H1 (cell line): ENCODE data around the gene CD59. TPM values are rescaled to one million over a fixed set of nuclear protein-coding genes. Genes with fewer than 3 reads are reported as not detected.

ENCODE experiments used
- CTCF ChIA-PET: fragments of 300-600 bp; sonication (Branson Sonifier 250); formaldehyde crosslinking; loops from one replicate; lab custom pipeline; 2021; ENCODE audit not compliant: partially characterized antibody; lab: Charles Lee
- POLR2A ChIA-PET: fragments of 300-600 bp; sonication (Branson Sonifier 250); formaldehyde crosslinking; loops from one replicate; lab custom pipeline; 2021; ENCODE audit warnings: inconsistent platforms; ENCODE audit not compliant: partially characterized antibody; lab: Charles Lee
- DNase-seq, 2 experiments: peaks; one replicate each; pipeline versions ENCODE4 v3.0.0 to v3.0.0-alpha.2; 2010 to 2022; ENCODE audit warnings: low spot score in 2 of 2, low read depth in 1 of 2, mixed read lengths in 1 of 2
- FAIRE-seq: peaks from 2 replicates; lab custom pipeline; 2011; peaks lifted over from hg19 to GRCh38; lab: Jason Lieb, UNC
- H2AFZ ChIP-seq: 2 replicates; pipeline ENCODE4 v1.8.1; 2012; ENCODE audit warnings: low read length, inconsistent platforms
- H2AK5ac ChIP-seq: 2 replicates; pipeline ENCODE4 v1.6.1; 2013; ENCODE audit warnings: low read depth, low read length
- H2BK120ac ChIP-seq: replicated peaks from 2 replicates; pipeline ENCODE3; 2013; ENCODE audit warnings: low read depth, low read length, inconsistent platforms
- H2BK12ac ChIP-seq: 2 replicates; pipeline ENCODE4 v1.6.1; 2013; ENCODE audit warnings: low read depth, low read length
- H2BK15ac ChIP-seq: 2 replicates; pipeline ENCODE4 v1.6.1; 2013; ENCODE audit warnings: low read length
- H2BK20ac ChIP-seq: 2 replicates; pipeline ENCODE4 v1.6.1; 2013; ENCODE audit warnings: low read length
- H2BK5ac ChIP-seq: 2 replicates; pipeline ENCODE4 v1.6.1; 2013; ENCODE audit warnings: low read depth, low read length
- H3K14ac ChIP-seq: 2 replicates; pipeline ENCODE4 v1.6.1; 2013; ENCODE audit warnings: inconsistent platforms; ENCODE audit not compliant: insufficient read length
- H3K18ac ChIP-seq: 2 replicates; pipeline ENCODE4 v1.6.1; 2013; ENCODE audit warnings: low read length; ENCODE audit errors: extremely low read depth
- H3K23ac ChIP-seq: 2 replicates; pipeline ENCODE4 v1.6.1; 2013; ENCODE audit warnings: inconsistent platforms; ENCODE audit not compliant: insufficient read length
- H3K23me2 ChIP-seq: 2 replicates; pipeline ENCODE4 v1.6.1; 2013; ENCODE audit warnings: low read depth, low read length
- H3K27ac ChIP-seq: 2 replicates; pipeline ENCODE4 v1.6.1; 2011; ENCODE audit warnings: low read depth, low read length, inconsistent platforms
- H3K27me3 ChIP-seq, 4 experiments: replicated peaks in 1 of 4; 1 replicate in 1 of 4; 2 replicates in 3 of 4; pipeline versions ENCODE4 v1.6.1 to v1.8.1; 2011 to 2013; ENCODE audit warnings: low read length in 3 of 4, mild to moderate bottlenecking in 3 of 4, inconsistent platforms in 2 of 4, mixed read lengths in 2 of 4, moderate library complexity in 1 of 4; ENCODE audit not compliant: control insufficient read depth in 3 of 4, insufficient read depth in 3 of 4; ENCODE audit errors: extremely low read depth in 1 of 4
- H3K36me3 ChIP-seq, 4 experiments: 2 replicates each; pipeline versions ENCODE4 v1.6.1 to v1.8.1; 2011 to 2013; ENCODE audit warnings: mild to moderate bottlenecking in 4 of 4, low read length in 3 of 4, moderate library complexity in 2 of 4, control low read depth in 1 of 4, inconsistent platforms in 1 of 4; ENCODE audit not compliant: insufficient read depth in 4 of 4, control insufficient read depth in 2 of 4
- H3K4ac ChIP-seq: replicated peaks from 2 replicates; pipeline ENCODE3; 2013; ENCODE audit warnings: low read length, low read depth, mixed read lengths, inconsistent platforms; ENCODE audit not compliant: insufficient read length
- H3K4me1 ChIP-seq, 4 experiments: replicated peaks in 1 of 4; 1 replicate in 1 of 4; 2 replicates in 3 of 4; pipeline versions ENCODE4 v1.6.1 to v1.8.1; 2011 to 2013; ENCODE audit warnings: low read length in 3 of 4, inconsistent platforms in 2 of 4, mixed read lengths in 1 of 4; ENCODE audit not compliant: insufficient read depth in 4 of 4, control insufficient read depth in 3 of 4
- H3K4me2 ChIP-seq, 2 experiments: 2 replicates each; pipeline versions ENCODE4 v1.6.1 to v1.8.1; 2011 to 2013; ENCODE audit warnings: low read depth in 2 of 2, low read length in 2 of 2, control low read depth in 1 of 2, inconsistent platforms in 1 of 2, mild to moderate bottlenecking in 1 of 2; ENCODE audit not compliant: insufficient read depth in 1 of 2
- H3K4me3 ChIP-seq, 4 experiments: fragments of 200-600, 300-600 bp in 1 of 4; sonication (generic), shearing (Covaris generic), sonication (Bioruptor Twin) in 1 of 4; 2 replicates each; pipeline versions ENCODE4 v1.5.1 to v1.8.1; 2011 to 2016; ENCODE audit warnings: low read length in 4 of 4, low read depth in 3 of 4, control low read depth in 2 of 4, inconsistent platforms in 2 of 4, mild to moderate bottlenecking in 2 of 4, mixed read lengths in 1 of 4, moderate library complexity in 1 of 4; ENCODE audit not compliant: insufficient read depth in 2 of 4; ENCODE audit errors: extremely low read depth in 1 of 4
- H3K56ac ChIP-seq: replicated peaks from 2 replicates; pipeline ENCODE3; 2013; ENCODE audit warnings: low read depth, mild to moderate bottlenecking, mixed read lengths, low read length, inconsistent platforms; ENCODE audit not compliant: insufficient read length
- H3K79me1 ChIP-seq: 2 replicates; pipeline ENCODE4 v1.6.1; 2013; ENCODE audit warnings: low read depth, low read length, control low read depth
- H3K79me2 ChIP-seq, 2 experiments: 2 replicates each; pipeline versions ENCODE4 v1.6.1 to v1.8.1; 2012 to 2013; ENCODE audit warnings: low read length in 2 of 2, mild to moderate bottlenecking in 2 of 2, inconsistent platforms in 1 of 2; ENCODE audit not compliant: insufficient read depth in 2 of 2, control insufficient read depth in 1 of 2
- H3K9ac ChIP-seq, 4 experiments: replicated peaks in 1 of 4; 1 replicate in 1 of 4; 2 replicates in 3 of 4; pipeline versions ENCODE4 v1.6.1 to v1.8.1; 2011 to 2013; ENCODE audit warnings: low read depth in 3 of 4, low read length in 3 of 4, control low read depth in 2 of 4, mild to moderate bottlenecking in 2 of 4, moderate library complexity in 2 of 4, inconsistent platforms in 1 of 4; ENCODE audit errors: extremely low read depth in 1 of 4
- H3K9me3 ChIP-seq, 2 experiments: 2 replicates each; pipeline versions ENCODE4 v1.6.1 to v1.8.1; 2012 to 2013; ENCODE audit warnings: mild to moderate bottlenecking in 2 of 2, moderate library complexity in 2 of 2, control low read depth in 1 of 2, inconsistent platforms in 1 of 2, low read depth in 1 of 2, low read length in 1 of 2, mixed read lengths in 1 of 2; ENCODE audit not compliant: insufficient read depth in 2 of 2
- H4K20me1 ChIP-seq, 2 experiments: replicated peaks in 1 of 2; 2 replicates each; pipeline versions ENCODE3 to v1.8.1; 2011 to 2013; ENCODE audit warnings: inconsistent platforms in 2 of 2, low read length in 2 of 2, mild to moderate bottlenecking in 1 of 2; ENCODE audit not compliant: insufficient read depth in 2 of 2, control insufficient read depth in 1 of 2
- H4K5ac ChIP-seq: 2 replicates; pipeline ENCODE4 v1.6.1; 2013; ENCODE audit warnings: low read length, low read depth, mixed read lengths, inconsistent platforms; ENCODE audit not compliant: insufficient read length
- H4K8ac ChIP-seq: 2 replicates; pipeline ENCODE4 v1.8.0; 2013; ENCODE audit warnings: mild to moderate bottlenecking, moderate library complexity, low read length, inconsistent platforms; ENCODE audit not compliant: insufficient read depth; ENCODE audit errors: extremely low read depth
- H4K91ac ChIP-seq: replicated peaks from 2 replicates; pipeline ENCODE3; 2013; ENCODE audit warnings: low read length, mixed read lengths, inconsistent platforms; ENCODE audit not compliant: insufficient read length
- ASH2L ChIP-seq: fragments of 200-600, 300-600 bp; sonication (generic); IDR thresholded peaks from one replicate; pipeline ENCODE4 v1.7.1; 2017; ENCODE audit warnings: low read length
- CEBPB ChIP-seq: IDR thresholded peaks from 2 replicates; pipeline ENCODE4 v1.6.1; 2012; ENCODE audit warnings: low read depth, low read length
- KDM4A ChIP-seq: IDR thresholded peaks from one replicate; pipeline ENCODE4 v1.7.1; 2012; ENCODE audit warnings: low read depth, mild to moderate bottlenecking, moderate library complexity, low read length, inconsistent platforms; ENCODE audit not compliant: severe bottlenecking
- KDM5A ChIP-seq: fragments of 200-600 bp; IDR thresholded peaks from 2 replicates; pipeline ENCODE4 v1.7.1; 2012; ENCODE audit warnings: mild to moderate bottlenecking, low read length, inconsistent platforms, mixed read lengths
- MAX ChIP-seq: IDR thresholded peaks from 2 replicates; pipeline ENCODE4 v1.6.1; 2012; ENCODE audit warnings: inconsistent platforms
- POLR2A ChIP-seq, 2 experiments: IDR thresholded peaks; 1 replicate in 1 of 2; 2 replicates in 1 of 2; pipeline ENCODE4 v1.6.1; 2011; ENCODE audit warnings: low read depth in 2 of 2, low read length in 2 of 2, mild to moderate bottlenecking in 2 of 2; ENCODE audit errors: control extremely low read depth in 1 of 2
- POLR2AphosphoS5 ChIP-seq: IDR thresholded peaks from 2 replicates; pipeline ENCODE4 v1.6.1; 2011; ENCODE audit warnings: low read depth, low read length
- RBBP5 ChIP-seq: IDR thresholded peaks from 2 replicates; pipeline ENCODE4 v1.7.1; 2012; ENCODE audit warnings: low read depth, mild to moderate bottlenecking, inconsistent platforms, low read length, moderate library complexity, borderline replicate concordance
- RXRA ChIP-seq: IDR thresholded peaks from 2 replicates; pipeline ENCODE4 v1.6.1; 2011; ENCODE audit warnings: low read depth, mild to moderate bottlenecking, low read length, moderate library complexity; ENCODE audit not compliant: insufficient read depth
- SIRT6 ChIP-seq: IDR thresholded peaks from one replicate; pipeline ENCODE4 v1.7.1; 2012; ENCODE audit warnings: low read length, inconsistent platforms
- SP1 ChIP-seq: IDR thresholded peaks from 2 replicates; pipeline ENCODE4 v1.6.1; 2011; ENCODE audit warnings: low read depth, low read length
- TAF1 ChIP-seq: IDR thresholded peaks from 2 replicates; pipeline ENCODE4 v1.6.1; 2011; ENCODE audit warnings: mild to moderate bottlenecking, low read depth, low read length
- YY1 ChIP-seq: IDR thresholded peaks from 2 replicates; pipeline ENCODE4 v1.6.1; 2011; ENCODE audit warnings: low read depth, mild to moderate bottlenecking, low read length
- WGBS, 2 experiments: shearing (Covaris generic) in 1 of 2; methylation state at CpG; one replicate each; pipeline versions ENCODE4 v1.1.6 to v1.1.7; 2013 to 2015; ENCODE audit warnings: low lambda C conversion rate in 2 of 2, mixed read lengths in 2 of 2, inconsistent platforms in 1 of 2, low coverage in 1 of 2, missing lambda C conversion rate in 1 of 2; ENCODE audit not compliant: insufficient replicate concordance in 2 of 2, insufficient coverage in 1 of 2, insufficient read length in 1 of 2; ENCODE audit errors: extremely low coverage in 1 of 2, missing lambda C conversion rate in 1 of 2; 5-methylcytosine and 5-hydroxymethylcytosine counted together
- polyA plus RNA-seq, 7 experiments: library from polyadenylated mRNA; depleted of rRNA in 3 of 7; stranded (reverse) in 5 of 7; unstranded in 2 of 7; fragments of >200 nt in 5 of 7; fragments of 200-250 nt in 2 of 7; gene quantifications; 1 replicate in 5 of 7; 2 replicates in 1 of 7; 4 replicates in 1 of 7; pipeline versions ENCODE4 v1.2.1 to v1.2.3, GENCODE V29; 2011 to 2013; ENCODE audit warnings: missing spikeins in 2 of 7, mixed read lengths in 2 of 7
- total RNA-seq: library from RNA; stranded (reverse); fragmentation: NEBNext Ultra II Directional; extraction: Animal tissue kit (Norgen Biotek cat#: 25700); gene quantifications from 2 replicates; pipeline ENCODE4 v1.2.1, GENCODE V29; 2021

CD59 gene
- total and polyA plus RNA-seq, 2 of the 8 experiments (the other 6 are each of a cell fraction or from before 2014, with no cell fraction given): 63.1 to 90.3 TPM

DNA sequence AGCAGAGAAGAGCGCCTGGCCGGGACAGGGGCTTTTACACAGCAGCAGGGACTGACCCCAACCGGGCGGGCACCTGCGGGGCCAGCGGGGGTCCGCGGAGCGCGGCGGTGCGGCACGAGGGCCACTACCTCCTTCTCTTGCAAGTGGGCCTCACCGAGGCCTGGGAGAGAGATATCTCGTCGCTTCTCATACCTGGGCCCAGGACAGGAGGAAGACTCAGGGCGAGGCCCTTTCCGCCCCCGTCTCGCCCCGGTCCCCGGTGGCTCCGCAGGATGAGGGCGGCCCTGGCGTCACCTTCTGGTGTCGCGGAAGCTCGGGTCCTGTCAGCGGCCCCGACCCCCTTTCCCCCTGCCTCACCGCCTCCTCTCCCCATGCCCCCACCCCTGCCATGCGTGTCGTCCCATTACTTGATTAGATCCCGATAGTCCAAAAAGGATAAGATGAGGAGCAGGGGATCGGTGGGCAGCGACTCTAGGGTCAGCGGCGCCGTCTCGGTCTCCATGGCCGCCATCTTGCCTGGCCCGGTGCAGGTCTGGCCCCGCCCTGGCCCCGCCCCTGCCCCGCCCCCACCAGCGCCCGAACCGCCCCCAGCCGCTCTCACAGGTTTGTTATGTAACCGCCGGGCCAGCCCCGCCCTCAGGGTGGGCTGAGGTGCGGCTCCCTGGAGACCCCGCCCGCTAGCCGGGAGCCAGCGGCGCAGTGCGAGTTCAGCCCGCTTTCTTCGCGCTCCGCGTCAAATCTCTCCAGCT lies 37.9 kb upstream of the CD59 start, which contains the start of gene FBXO3:
Gene FBXO3 (minus strand): TSS at position 534 of the 749 bp plus-strand sequence. CDS start 23 bp downstream, at position 511.
- no peaks in the 10 kb centered on the region for H3K79me1 ChIP-seq
- DNase-seq (peak; percentile 58 to 88), FAIRE-seq (no peak)
- peak within 1 kb of the TSS; percentile 77 to 90 (median 84) for H3K4me3 ChIP-seq
- H3K14ac ChIP-seq: no peak within 1 kb of the TSS
- peaks cover 7% of the 10 kb centered on the region; the same call in 1 of the 2 replicates for H3K23me2 ChIP-seq
- H2BK20ac ChIP-seq: no peak within 1 kb of the TSS
- H3K4ac ChIP-seq: no peak within 1 kb of the TSS
- peak within 1 kb of the TSS; percentile 90 to 96 for H3K4me2 ChIP-seq
- WGBS, 2 experiments: 1% methylated on average over 35 of the region's 64 CpGs; no CpG with 5 or more reads in 1 of the 2 experiments
- H3K27me3 ChIP-seq: peaks cover 0 to 13% (median 2%) of the 10 kb centered on the region in 4 experiments; a peak in 3 of 7 replicates
- H4K5ac ChIP-seq: no peak within 1 kb of the TSS
- CTCF ChIA-PET: interaction anchor here (0.6 to 1.5 kb wide), 3 partner anchors 32 to 753 kb away, joined by 3 read pairs; no protein-coding TSS in a partner anchor
- H3K9ac ChIP-seq: peak within 1 kb of the TSS; percentile 53 to 90 (median 68)
- no peak within 1 kb of the TSS for H2BK15ac ChIP-seq
- POLR2A ChIA-PET: interaction anchor here (0.6 to 2.1 kb wide), 7 partner anchors 10 to 73 kb away, joined by 3 to 7 read pairs (median 4); partner anchors contain the start of genes C11orf91 and CD59
- peak within 1 kb of the TSS; percentile 60 for H3K18ac ChIP-seq
- no peak within 1 kb of the TSS for H2BK120ac ChIP-seq
- no peak within 1 kb of the TSS for H2AK5ac ChIP-seq
- no peak within 1 kb of the TSS for H2BK5ac ChIP-seq
- H3K4me1 ChIP-seq: peaks cover 6 to 13% (median 12%) of the 10 kb centered on the region in 4 experiments
- H4K8ac ChIP-seq: peak within 1 kb of the TSS; percentile 82
- H3K56ac ChIP-seq: no peak within 1 kb of the TSS
- H3K79me2 ChIP-seq: 0 out of 4 replicates have a peak, but pooled peaks cover 0 to 9% of the 10 kb centered on the region in 2 experiments
- peaks cover 2 to 13% of the 10 kb centered on the region in 2 experiments for H4K20me1 ChIP-seq
- H3K9me3 ChIP-seq: no peaks in the 10 kb centered on the region
- no peak within 1 kb of the TSS for H3K27ac ChIP-seq
- peak within 1 kb of the TSS; percentile 93 for H2AFZ ChIP-seq
- H3K23ac ChIP-seq: no peak within 1 kb of the TSS
- peak within 1 kb of the TSS; percentile 39; the same call in 1 of the 2 replicates for H2BK12ac ChIP-seq
- no peak within 1 kb of the TSS for H4K91ac ChIP-seq
- H3K36me3 ChIP-seq: no peaks in the 10 kb centered on the region; a peak in 1 of 8 replicates
- peak; percentile 91 for TF ChIP-seq POLR2AphosphoS5
- TF ChIP-seq KDM5A: peak; percentile 64; the same call in 1 of the 2 replicates
- peak; percentile 70 for TF ChIP-seq ASH2L
- peak; percentile 86 for TF ChIP-seq RBBP5
- TF ChIP-seq SP1: peak; percentile 38; the same call in 1 of the 2 replicates
- TF ChIP-seq TAF1: peak; percentile 81
- peak; percentile 84 for TF ChIP-seq KDM4A
- no peak for TF ChIP-seq SIRT6
- no peak for TF ChIP-seq RXRA
- TF ChIP-seq MAX: 0 out of 2 replicates have a peak, but pooled peaks have one; percentile 21
- peak; percentile 92 for TF ChIP-seq YY1
- TF ChIP-seq CEBPB: 0 out of 2 replicates have a peak, but pooled peaks have one; percentile 31
- TF ChIP-seq POLR2A (IDR thresholded peaks at IDR 0.05; ENCODE audit: control extremely low read depth in 1 of 2, low read depth in 2 of 2, low read length in 2 of 2): peak; percentile 59 to 73
